Liver (tissue), 9 donors: Measurements from ENCODE around the gene FBXO38. TPM values are rescaled to one million over a fixed set of nuclear protein-coding genes. Genes with fewer than 3 reads are reported as not detected.

Experiments
- DNase-seq: peaks from one replicate; pipeline ENCODE4 v3.0.0-alpha.2; 2017; ENCODE audit warnings: low spot score
- H3K27ac ChIP-seq, 2 donors: one replicate each; pipeline ENCODE4 v1.7.0; 2013; ENCODE audit warnings: inconsistent platforms in 2 of 2, low read length in 2 of 2, control low read depth in 1 of 2, low read depth in 1 of 2, mild to moderate bottlenecking in 1 of 2
- H3K27me3 ChIP-seq, 4 donors: one replicate each; pipeline versions ENCODE4 v1.6.1 to v1.7.0; 2013; ENCODE audit warnings: low read length in 3 of 4, inconsistent platforms in 1 of 4, mild to moderate bottlenecking in 1 of 4, moderate library complexity in 1 of 4; ENCODE audit not compliant: control insufficient read depth in 4 of 4, insufficient read depth in 4 of 4
- H3K36me3 ChIP-seq, 4 donors: one replicate each; pipeline versions ENCODE4 v1.6.1 to v1.7.0; 2013; ENCODE audit warnings: low read length in 3 of 4, mild to moderate bottlenecking in 3 of 4, low read depth in 1 of 4, moderate library complexity in 1 of 4; ENCODE audit not compliant: control insufficient read depth in 4 of 4, insufficient read depth in 3 of 4
- H3K4me1 ChIP-seq, 4 donors: one replicate each; pipeline versions ENCODE4 v1.6.1 to v1.7.0; 2013; ENCODE audit warnings: low read length in 3 of 4, mild to moderate bottlenecking in 3 of 4, moderate library complexity in 1 of 4; ENCODE audit not compliant: control insufficient read depth in 4 of 4, insufficient read depth in 4 of 4
- H3K4me3 ChIP-seq, 3 donors: one replicate each; pipeline versions ENCODE4 v1.6.1 to v1.7.0; 2013; ENCODE audit warnings: low read length in 3 of 3, control low read depth in 1 of 3, low read depth in 1 of 3, mild to moderate bottlenecking in 1 of 3
- H3K9ac ChIP-seq, 2 donors: one replicate each; pipeline ENCODE4 v1.7.0; 2013; ENCODE audit warnings: low read length in 2 of 2, mild to moderate bottlenecking in 2 of 2, moderate library complexity in 2 of 2, control low read depth in 1 of 2, low read depth in 1 of 2
- H3K9me3 ChIP-seq, 4 donors: one replicate each; pipeline versions ENCODE4 v1.6.1 to v1.7.0; 2013; ENCODE audit warnings: low read length in 3 of 4; ENCODE audit not compliant: control insufficient read depth in 4 of 4
- FOXA1 ChIP-seq: IDR thresholded peaks from 2 replicates; pipeline ENCODE4 v1.6.1; 2016; ENCODE audit warnings: antibody characterized with exemption
- FOXA2 ChIP-seq: IDR thresholded peaks from 2 replicates; pipeline ENCODE4 v1.6.1; 2016; ENCODE audit warnings: antibody characterized with exemption
- GABPA ChIP-seq, 2 donors: IDR thresholded peaks in 1 of 2; conservative IDR thresholded peaks in 1 of 2; 2 replicates each; pipeline ENCODE4 v1.6.1; 2016; ENCODE audit warnings: antibody characterized with exemption in 2 of 2, mild to moderate bottlenecking in 1 of 2, moderate library complexity in 1 of 2
- HNF4A ChIP-seq, 2 donors: conservative IDR thresholded peaks; 2 replicates each; pipeline ENCODE4 v1.6.1; 2016; ENCODE audit warnings: antibody characterized with exemption in 2 of 2, mild to moderate bottlenecking in 2 of 2
- HNF4G ChIP-seq: IDR thresholded peaks from 2 replicates; pipeline ENCODE4 v1.6.1; 2016; ENCODE audit warnings: antibody characterized with exemption
- JUND ChIP-seq, 2 donors: IDR thresholded peaks; 2 replicates each; pipeline ENCODE4 v1.6.1; 2016; ENCODE audit warnings: antibody characterized with exemption in 2 of 2
- NR2F2 ChIP-seq: IDR thresholded peaks from 2 replicates; pipeline ENCODE4 v1.6.1; 2016; ENCODE audit warnings: antibody characterized with exemption
- RAD21 ChIP-seq, 2 donors: IDR thresholded peaks; 2 replicates each; pipeline ENCODE4 v1.6.1; 2016; ENCODE audit warnings: antibody characterized with exemption in 2 of 2, mild to moderate bottlenecking in 2 of 2
- RXRA ChIP-seq, 2 donors: IDR thresholded peaks; 2 replicates each; pipeline ENCODE4 v1.6.1; 2017 to 2018; ENCODE audit warnings: antibody characterized with exemption in 2 of 2, mild to moderate bottlenecking in 1 of 2
- SP1 ChIP-seq: IDR thresholded peaks from 2 replicates; pipeline ENCODE4 v1.6.1; 2018; ENCODE audit warnings: antibody characterized with exemption, mild to moderate bottlenecking
- TAF1 ChIP-seq: conservative IDR thresholded peaks from 2 replicates; pipeline ENCODE4 v1.6.1; 2016; ENCODE audit warnings: antibody characterized with exemption, mild to moderate bottlenecking
- YY1 ChIP-seq: IDR thresholded peaks from 2 replicates; pipeline ENCODE4 v1.6.1; 2016; ENCODE audit warnings: antibody characterized with exemption, mild to moderate bottlenecking
- WGBS: extraction: QIAGEN DNeasy Blood & Tissue Kit; methylation state at CpG from one replicate; pipeline ENCODE4 v1.1.7; 2013; 5-methylcytosine and 5-hydroxymethylcytosine counted together
- polyA plus RNA-seq, 2 donors: library from polyadenylated mRNA; stranded (reverse) in 1 of 2; unstranded in 1 of 2; fragments of 200-250 nt in 1 of 2; fragments of >200 nt in 1 of 2; fragmentation: Nextera tagmentation in 1 of 2; extraction: Ambion mirVana in 1 of 2; gene quantifications; one replicate each; pipeline versions ENCODE4 v1.2.1 to v1.2.3, GENCODE V29; 2013 to 2015
- total RNA-seq, 2 donors: library from RNA; depleted of rRNA; stranded (reverse); fragments of >200 nt; gene quantifications; one replicate each; pipeline ENCODE4 v1.2.3, GENCODE V29; 2014
- TF ChIP-seq, protein P1 (sequence below): IDR thresholded peaks from 2 replicates; pipeline ENCODE4 v1.6.1; 2016; ENCODE audit warnings: antibody characterized with exemption
- TF ChIP-seq, protein P2 (sequence below): IDR thresholded peaks from 2 replicates; pipeline ENCODE4 v1.6.1; 2016; ENCODE audit warnings: antibody characterized with exemption
- TF ChIP-seq, protein P3 (sequence below): fragments of 150-350 bp; IDR thresholded peaks from 2 replicates; pipeline ENCODE4 v1.5.1; 2017; ENCODE audit warnings: improper control_type of control experiment, low read depth, low read length; ENCODE audit not compliant: missing input control
- TF ChIP-seq, protein P4 (sequence below): IDR thresholded peaks from 2 replicates; pipeline ENCODE4 v1.6.1; 2016; ENCODE audit warnings: antibody characterized with exemption, mild to moderate bottlenecking
- donor health status: healthy.
- donor health status: healthy.
- donor health status: healthy.
- donor health status: healthy.
- donor health status: healthy.

Gene FBXO38
- total and polyA plus RNA-seq, 4 donors: 8.2 to 40.9 (median 25.3) TPM

DNA sequence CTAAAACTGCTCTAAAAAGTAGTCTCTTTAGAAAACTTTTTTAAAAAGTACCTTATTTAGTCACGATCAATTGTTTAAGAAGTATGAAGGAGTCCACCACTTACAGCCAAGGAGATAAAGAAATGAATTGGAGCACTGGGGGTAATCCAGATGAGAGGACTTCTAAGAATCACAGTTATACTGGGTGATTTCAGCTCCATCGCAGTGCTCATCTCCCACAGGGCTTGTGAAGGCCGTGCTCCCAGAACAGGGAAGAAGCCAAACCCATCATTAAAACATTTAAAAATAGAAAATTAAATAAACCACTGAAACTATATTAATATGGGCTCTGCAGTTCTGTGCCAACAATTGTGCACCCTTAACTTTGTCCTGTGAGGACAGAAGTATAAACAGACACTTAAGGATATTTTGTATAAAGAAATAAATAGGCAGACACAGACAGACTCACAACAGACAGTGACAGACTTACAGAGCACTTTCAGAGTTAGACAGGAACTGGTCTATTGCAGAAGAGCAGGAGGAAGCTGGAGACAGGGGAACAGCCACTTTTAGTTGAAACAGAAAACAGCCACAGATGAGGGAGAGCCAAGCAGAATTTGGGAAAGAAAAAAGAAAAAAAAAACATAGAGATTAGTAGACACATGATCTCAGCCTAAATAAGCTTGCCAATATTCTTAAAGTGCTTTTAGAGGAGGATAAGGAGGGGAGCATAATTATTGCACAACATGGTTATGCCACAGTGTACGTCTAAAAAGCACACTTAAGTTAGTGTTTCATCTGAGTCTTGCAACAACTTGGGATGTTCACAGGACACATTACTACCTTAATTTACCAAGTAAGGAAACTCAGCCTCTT, 81.8 kb downstream of the FBXO38 start:
- H3K27ac ChIP-seq: no peak overlapping the region
- WGBS: 74% methylated on average over 4 of the region's 4 CpGs

DNA sequence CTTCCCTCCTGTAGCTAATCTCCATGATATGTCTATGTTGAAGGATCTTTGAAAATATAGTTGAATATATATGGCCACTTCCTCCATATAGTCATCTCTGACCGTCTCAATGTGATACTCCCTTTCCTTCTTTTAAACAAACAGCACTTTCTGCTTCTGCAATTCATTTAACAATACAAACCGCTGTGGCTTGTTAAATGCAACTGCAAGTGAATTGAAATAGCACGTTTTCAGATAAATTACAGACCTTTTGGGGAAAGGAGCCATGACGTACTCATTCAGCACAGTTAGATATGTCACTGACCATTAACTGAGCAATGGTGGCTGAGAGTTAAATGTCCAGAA, 82.5 kb downstream of the FBXO38 start:
- TF ChIP-seq NR2F2: no peak
- no peak for TF ChIP-seq FOXA2
- TF ChIP-seq JUND (IDR thresholded peaks at IDR 0.05): no peak
- TF ChIP-seq, protein P1, sequence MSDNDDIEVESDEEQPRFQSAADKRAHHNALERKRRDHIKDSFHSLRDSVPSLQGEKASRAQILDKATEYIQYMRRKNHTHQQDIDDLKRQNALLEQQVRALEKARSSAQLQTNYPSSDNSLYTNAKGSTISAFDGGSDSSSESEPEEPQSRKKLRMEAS: no peak
- TF ChIP-seq, protein P2, sequence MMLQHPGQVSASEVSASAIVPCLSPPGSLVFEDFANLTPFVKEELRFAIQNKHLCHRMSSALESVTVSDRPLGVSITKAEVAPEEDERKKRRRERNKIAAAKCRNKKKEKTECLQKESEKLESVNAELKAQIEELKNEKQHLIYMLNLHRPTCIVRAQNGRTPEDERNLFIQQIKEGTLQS: no peak
- no peak for TF ChIP-seq TAF1
- TF ChIP-seq, protein P3, sequence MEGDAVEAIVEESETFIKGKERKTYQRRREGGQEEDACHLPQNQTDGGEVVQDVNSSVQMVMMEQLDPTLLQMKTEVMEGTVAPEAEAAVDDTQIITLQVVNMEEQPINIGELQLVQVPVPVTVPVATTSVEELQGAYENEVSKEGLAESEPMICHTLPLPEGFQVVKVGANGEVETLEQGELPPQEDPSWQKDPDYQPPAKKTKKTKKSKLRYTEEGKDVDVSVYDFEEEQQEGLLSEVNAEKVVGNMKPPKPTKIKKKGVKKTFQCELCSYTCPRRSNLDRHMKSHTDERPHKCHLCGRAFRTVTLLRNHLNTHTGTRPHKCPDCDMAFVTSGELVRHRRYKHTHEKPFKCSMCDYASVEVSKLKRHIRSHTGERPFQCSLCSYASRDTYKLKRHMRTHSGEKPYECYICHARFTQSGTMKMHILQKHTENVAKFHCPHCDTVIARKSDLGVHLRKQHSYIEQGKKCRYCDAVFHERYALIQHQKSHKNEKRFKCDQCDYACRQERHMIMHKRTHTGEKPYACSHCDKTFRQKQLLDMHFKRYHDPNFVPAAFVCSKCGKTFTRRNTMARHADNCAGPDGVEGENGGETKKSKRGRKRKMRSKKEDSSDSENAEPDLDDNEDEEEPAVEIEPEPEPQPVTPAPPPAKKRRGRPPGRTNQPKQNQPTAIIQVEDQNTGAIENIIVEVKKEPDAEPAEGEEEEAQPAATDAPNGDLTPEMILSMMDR: no peak
- TF ChIP-seq SP1: no peak
- TF ChIP-seq FOXA1: no peak
- TF ChIP-seq HNF4G: no peak
- TF ChIP-seq GABPA (IDR thresholded peaks at IDR 0.05 in 1 of 2, conservative IDR thresholded peaks at IDR 0.05 in 1 of 2): no peak
- no peak overlapping the region for H3K27ac ChIP-seq
- 76% methylated on average over 4 of the region's 4 CpGs for WGBS

More for the DNA sequence above, 81.8 kb downstream of the FBXO38 start:
- no peak for DNase-seq
- no peaks in the 10 kb centered on the region for H3K36me3 ChIP-seq
- H3K27me3 ChIP-seq: no peaks in the 10 kb centered on the region
- H3K4me1 ChIP-seq: peaks cover 0 to 5% (median under 1%) of the 10 kb centered on the region in 4 donors
- no peak overlapping the region for H3K4me3 ChIP-seq
- H3K9ac ChIP-seq: no peak overlapping the region
- no peaks in the 10 kb centered on the region for H3K9me3 ChIP-seq
- no peak for TF ChIP-seq TAF1
- TF ChIP-seq YY1: no peak
- no peak for TF ChIP-seq GABPA (IDR thresholded peaks at IDR 0.05 in 1 of 2, conservative IDR thresholded peaks at IDR 0.05 in 1 of 2)
- no peak for TF ChIP-seq NR2F2
- TF ChIP-seq RAD21 (IDR thresholded peaks at IDR 0.05): no peak
- no peak for TF ChIP-seq RXRA (IDR thresholded peaks at IDR 0.05)
- TF ChIP-seq HNF4A (conservative IDR thresholded peaks at IDR 0.05): no peak
- TF ChIP-seq, protein P4, sequence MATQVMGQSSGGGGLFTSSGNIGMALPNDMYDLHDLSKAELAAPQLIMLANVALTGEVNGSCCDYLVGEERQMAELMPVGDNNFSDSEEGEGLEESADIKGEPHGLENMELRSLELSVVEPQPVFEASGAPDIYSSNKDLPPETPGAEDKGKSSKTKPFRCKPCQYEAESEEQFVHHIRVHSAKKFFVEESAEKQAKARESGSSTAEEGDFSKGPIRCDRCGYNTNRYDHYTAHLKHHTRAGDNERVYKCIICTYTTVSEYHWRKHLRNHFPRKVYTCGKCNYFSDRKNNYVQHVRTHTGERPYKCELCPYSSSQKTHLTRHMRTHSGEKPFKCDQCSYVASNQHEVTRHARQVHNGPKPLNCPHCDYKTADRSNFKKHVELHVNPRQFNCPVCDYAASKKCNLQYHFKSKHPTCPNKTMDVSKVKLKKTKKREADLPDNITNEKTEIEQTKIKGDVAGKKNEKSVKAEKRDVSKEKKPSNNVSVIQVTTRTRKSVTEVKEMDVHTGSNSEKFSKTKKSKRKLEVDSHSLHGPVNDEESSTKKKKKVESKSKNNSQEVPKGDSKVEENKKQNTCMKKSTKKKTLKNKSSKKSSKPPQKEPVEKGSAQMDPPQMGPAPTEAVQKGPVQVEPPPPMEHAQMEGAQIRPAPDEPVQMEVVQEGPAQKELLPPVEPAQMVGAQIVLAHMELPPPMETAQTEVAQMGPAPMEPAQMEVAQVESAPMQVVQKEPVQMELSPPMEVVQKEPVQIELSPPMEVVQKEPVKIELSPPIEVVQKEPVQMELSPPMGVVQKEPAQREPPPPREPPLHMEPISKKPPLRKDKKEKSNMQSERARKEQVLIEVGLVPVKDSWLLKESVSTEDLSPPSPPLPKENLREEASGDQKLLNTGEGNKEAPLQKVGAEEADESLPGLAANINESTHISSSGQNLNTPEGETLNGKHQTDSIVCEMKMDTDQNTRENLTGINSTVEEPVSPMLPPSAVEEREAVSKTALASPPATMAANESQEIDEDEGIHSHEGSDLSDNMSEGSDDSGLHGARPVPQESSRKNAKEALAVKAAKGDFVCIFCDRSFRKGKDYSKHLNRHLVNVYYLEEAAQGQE: no peak
- TF ChIP-seq JUND (IDR thresholded peaks at IDR 0.05): no peak
- no peak for TF ChIP-seq FOXA1
- no peak for TF ChIP-seq SP1
- TF ChIP-seq, protein P1: no peak

More for the DNA sequence above, 82.5 kb downstream of the FBXO38 start:
- H3K36me3 ChIP-seq: no peaks in the 10 kb centered on the region
- no peaks in the 10 kb centered on the region for H3K27me3 ChIP-seq
- no peak overlapping the region for H3K4me3 ChIP-seq
- H3K4me1 ChIP-seq: peaks cover 0 to 5% (median under 1%) of the 10 kb centered on the region in 4 donors
- H3K9ac ChIP-seq: no peak overlapping the region
- no peak for DNase-seq
- H3K9me3 ChIP-seq: no peaks in the 10 kb centered on the region
